GM12878 (cell line): Measurements from ENCODE around the gene FLT1. TPM values are rescaled to one million over a fixed set of nuclear protein-coding genes. Genes with fewer than 3 reads are reported as not detected.

Experiments used
- ATAC-seq: fragments of 200-7000 bp; cut with Tn5 transposase; 3 replicates; pipeline ENCODE4 v1.9.1; 2020; ENCODE audit warnings: mild to moderate bottlenecking, moderate library complexity
- BruUV-seq: library from RNA; stranded (reverse); fragments of 400-500 nt; replicated peaks from 2 replicates; lab custom pipeline; 2021; lab: Mats Ljungman, UMichigan
- CTCF ChIA-PET: fragments of 300-600 bp; sonication (Branson Sonifier 250); formaldehyde crosslinking; extraction: SDS; loops from one replicate; lab custom pipeline; 2021; ENCODE audit warnings: inconsistent platforms; lab: Yijun Ruan, JAX
- POLR2A ChIA-PET: fragments of 350-600 bp; formaldehyde crosslinking; extraction: SDS; loops from one replicate; lab custom pipeline; 2021; ENCODE audit warnings: inconsistent platforms; lab: Charles Lee
- RAD21 ChIA-PET: fragments of 300-600 bp; sonication (Branson Sonifier 250); formaldehyde crosslinking; loops from one replicate; lab custom pipeline; 2023; ENCODE audit warnings: antibody characterized with exemption; ENCODE audit not compliant: unreplicated experiment; lab: Charles Lee
- SMC1A ChIA-PET: fragments of 300-600 bp; sonication (Branson Sonifier 250); formaldehyde crosslinking; loops from one replicate; lab custom pipeline; 2023; ENCODE audit not compliant: unreplicated experiment, uncharacterized antibody; lab: Charles Lee
- DNase-seq: peaks from one replicate; pipeline ENCODE4 v3.0.0-alpha.2; 2011; ENCODE audit warnings: low read depth, low spot score
- FAIRE-seq: peaks from 3 replicates; lab custom pipeline; 2011; peaks lifted over from hg19 to GRCh38; lab: Jason Lieb, UNC
- H2AFZ ChIP-seq: 2 replicates; pipeline ENCODE4 v1.6.0; 2011; ENCODE audit warnings: low read depth, low read length, control low read depth; ENCODE audit not compliant: control insufficient read depth
- H3K27ac ChIP-seq: 2 replicates; pipeline ENCODE4 v1.5.1; 2011; ENCODE audit warnings: control low read depth; ENCODE audit not compliant: control insufficient read depth, insufficient read depth
- H3K27me3 ChIP-seq, 2 experiments: replicated peaks in 1 of 2; 2 replicates each; pipeline versions ENCODE4 v1.6.0 to v1.6.1; 2011; ENCODE audit warnings: low read length in 1 of 2; ENCODE audit not compliant: control insufficient read depth in 2 of 2, insufficient read depth in 2 of 2
- H3K36me3 ChIP-seq, 2 experiments: 2 replicates each; pipeline ENCODE4 v1.5.1; 2011; ENCODE audit warnings: low read length in 1 of 2; ENCODE audit not compliant: control insufficient read depth in 2 of 2, insufficient read depth in 2 of 2
- H3K4me1 ChIP-seq: 2 replicates; pipeline ENCODE4 v1.6.1; 2011; ENCODE audit warnings: mild to moderate bottlenecking, low read length, moderate library complexity, mixed read lengths; ENCODE audit not compliant: control insufficient read depth, insufficient read depth
- H3K4me2 ChIP-seq: 2 replicates; pipeline ENCODE4 v1.6.0; 2011; ENCODE audit warnings: control low read depth; ENCODE audit not compliant: control insufficient read depth, insufficient read depth
- H3K4me3 ChIP-seq: fragments of 200-600 bp; sonication (generic); 2 replicates; pipeline ENCODE4 v1.5.1; 2016
- H3K79me2 ChIP-seq: 2 replicates; pipeline ENCODE4 v1.6.0; 2011; ENCODE audit warnings: low read length; ENCODE audit not compliant: control insufficient read depth, insufficient read depth
- H3K9ac ChIP-seq: 2 replicates; pipeline ENCODE4 v1.8.0; 2011; ENCODE audit warnings: low read length, control low read depth, mixed read lengths; ENCODE audit not compliant: control insufficient read depth, insufficient read depth
- H3K9me3 ChIP-seq: replicated peaks from 3 replicates; pipeline ENCODE4 v1.5.1; 2011; ENCODE audit warnings: mild to moderate bottlenecking, low read length; ENCODE audit not compliant: control insufficient read depth, insufficient read depth
- H4K20me1 ChIP-seq: 2 replicates; pipeline ENCODE4 v1.6.0; 2011; ENCODE audit not compliant: control insufficient read depth, insufficient read depth
- CEBPZ ChIP-seq: fragments of 150-350 bp; IDR thresholded peaks from 2 replicates; pipeline ENCODE4 v1.6.1; 2016; ENCODE audit warnings: low read depth, low read length
- CHD4 ChIP-seq: fragments of 200-600 bp; sonication (generic); IDR thresholded peaks from 2 replicates; pipeline ENCODE4 v1.6.1; 2016; ENCODE audit warnings: mild to moderate bottlenecking
- ESRRA ChIP-seq: IDR thresholded peaks from 2 replicates; pipeline ENCODE4 v1.6.1; 2012; ENCODE audit warnings: mild to moderate bottlenecking, low read length, improper control_type of control experiment
- MXI1 ChIP-seq: fragments of 150-350 bp; IDR thresholded peaks from 2 replicates; pipeline ENCODE4 v1.6.1; 2011; ENCODE audit warnings: low read depth, mild to moderate bottlenecking, inconsistent platforms, low read length, improper control_type of control experiment
- NFIC ChIP-seq: IDR thresholded peaks from 2 replicates; pipeline ENCODE4 v1.6.1; 2012; ENCODE audit warnings: low read depth, mild to moderate bottlenecking, inconsistent platforms, low read length, moderate library complexity
- NFYA ChIP-seq: IDR thresholded peaks from 2 replicates; pipeline ENCODE4 v1.6.1; 2011; ENCODE audit warnings: low read depth, mild to moderate bottlenecking, low read length, improper control_type of control experiment, borderline replicate concordance
- RAD51 ChIP-seq: fragments of 450-650 bp; IDR thresholded peaks from 2 replicates; pipeline ENCODE4 v1.6.1; 2016; ENCODE audit warnings: moderate library complexity, mild to moderate bottlenecking, inconsistent platforms
- SMAD1 ChIP-seq: fragments of 450-650 bp; IDR thresholded peaks from 2 replicates; pipeline ENCODE4 v1.6.1; 2018; ENCODE audit warnings: mild to moderate bottlenecking, low read depth; ENCODE audit not compliant: partially characterized antibody
- TCF7 ChIP-seq: IDR thresholded peaks from 2 replicates; pipeline ENCODE4 v1.6.1; 2014; ENCODE audit warnings: antibody characterized with exemption, borderline replicate concordance
- ZNF384 ChIP-seq: IDR thresholded peaks from 2 replicates; pipeline ENCODE4 v1.6.1; 2012; ENCODE audit warnings: low read depth, mild to moderate bottlenecking, low read length, improper control_type of control experiment, borderline replicate concordance
- WGBS: methylation state at CpG from one replicate; pipeline ENCODE4 v1.1.6; 2016; ENCODE audit warnings: low lambda C conversion rate; ENCODE audit not compliant: insufficient replicate concordance, insufficient coverage; ENCODE audit errors: missing lambda C conversion rate; 5-methylcytosine and 5-hydroxymethylcytosine counted together
- in situ Hi-C: fragments of 300-500 bp; cut with MboI; formaldehyde crosslinking; loops from 9 replicates; pipeline ENCODE4 v1.14.3; 2018; ENCODE audit warnings: mixed read lengths
- intact Hi-C: fragments of 100-400 bp; cut with micrococcal nuclease; formaldehyde crosslinking; loops from one replicate; pipeline ENCODE4 v1.14.2; 2022; ENCODE audit not compliant: unreplicated experiment
- polyA plus RNA-seq, 11 experiments: library from polyadenylated mRNA; depleted of rRNA in 4 of 11; unstranded in 6 of 11; stranded (reverse) in 5 of 11; fragments of >200 nt; fragmentation: Nextera tagmentation in 4 of 11; fragmentation: Illumina TruSeq in 1 of 11; extraction: Ambion mirVana in 4 of 11; extraction: Trizol in 1 of 11; gene quantifications; 1 replicate in 1 of 11; 2 replicates in 10 of 11; pipeline versions ENCODE4 v1.2.1 to v1.2.3, GENCODE V29; 2011 to 2016; ENCODE audit warnings: inconsistent platforms in 2 of 11, missing spikeins in 2 of 11, low read depth in 1 of 11
- total RNA-seq, 4 experiments: library from RNA; depleted of rRNA in 3 of 4; stranded (reverse); fragments of >200 nt in 3 of 4; fragmentation: Illumina TruSeq in 1 of 4; extraction: Trizol in 1 of 4; gene quantifications; 2 replicates each; pipeline versions ENCODE4 v1.2.1 to v1.2.3, GENCODE V29; 2013 to 2021

Gene FLT1
- total and polyA plus RNA-seq, 10 of the 15 experiments (the other 5 are each of a cell fraction or from before 2014, with no cell fraction given): 0.55 to 5.6 (median 0.84) TPM

GRCh38 chr13:28471421-28471820 lies 23.5 kb downstream of the FLT1 start:
- BruUV-seq: no TSS peak
- Histone ChIP-seq H4K20me1 (no peaks in the 10 kb centered on the region), H3K36me3 (no peaks in the 10 kb centered on the region), H3K27ac (no peak overlapping the region), H2AFZ (no peak overlapping the region), H3K4me1 (no peaks in the 10 kb centered on the region), H3K4me2 (no peak overlapping the region), H3K4me3 (no peak overlapping the region), H3K9me3 (peaks cover 2% of the 10 kb centered on the region; the same call in 2 of the 3 replicates), H3K27me3 (no peaks in the 10 kb centered on the region; a peak in 1 of 4 replicates), H3K79me2 (no peaks in the 10 kb centered on the region), H3K9ac (no peak overlapping the region)
- in situ Hi-C loops (no loop called here), intact Hi-C loops (loop anchor here (10.0 kb wide), 1 partner anchor 147 kb away; no protein-coding TSS in a partner anchor)
- DNase-seq: no peak
- no peak for ATAC-seq
- POLR2A ChIA-PET: no interaction called here
- RAD21 ChIA-PET: no interaction called here
- WGBS: 63% methylated on average over 2 of the region's 2 CpGs
- SMC1A ChIA-PET: no interaction called here
- no peak for FAIRE-seq
- CTCF ChIA-PET: no interaction called here
- TF ChIP-seq TCF7 (no peak), ESRRA (no peak), MXI1 (no peak), CHD4 (no peak), RAD51 (no peak), NFYA (no peak), NFIC (no peak), SMAD1 (no peak), CEBPZ (no peak), ZNF384 (no peak)
